GM12891 (cell line): Measurements from ENCODE around the gene NIPA2.

Experiments
- DNase-seq: peaks from one replicate; pipeline ENCODE4 v3.0.0; 2011; ENCODE audit warnings: low spot score; ENCODE audit not compliant: insufficient read length
- FAIRE-seq: peaks from 2 replicates; lab custom pipeline; 2011; peaks lifted over from hg19 to GRCh38; lab: Jason Lieb, UNC
- PAX5 ChIP-seq: IDR thresholded peaks from 2 replicates; pipeline ENCODE4 v1.6.1; 2011; ENCODE audit warnings: low read length, moderate library complexity, mild to moderate bottlenecking; ENCODE audit not compliant: insufficient read depth, severe bottlenecking
- POLR2A ChIP-seq: IDR thresholded peaks from 2 replicates; pipeline ENCODE4 v1.6.1; 2011; ENCODE audit warnings: low read depth, low read length, control low read depth
- POLR2AphosphoS5 ChIP-seq: IDR thresholded peaks from 2 replicates; pipeline ENCODE4 v1.6.1; 2011; ENCODE audit warnings: low read depth, low read length, control low read depth
- POU2F2 ChIP-seq: IDR thresholded peaks from 2 replicates; pipeline ENCODE4 v1.6.1; 2011; ENCODE audit warnings: low read depth, mild to moderate bottlenecking, control low read depth, low read length, moderate library complexity
- SPI1 ChIP-seq: IDR thresholded peaks from 2 replicates; pipeline ENCODE4 v1.6.1; 2011; ENCODE audit warnings: low read depth, low read length, control low read depth
- TAF1 ChIP-seq: IDR thresholded peaks from 2 replicates; pipeline ENCODE4 v1.6.1; 2011; ENCODE audit warnings: low read depth, low read length, control low read depth

Gene NIPA2

GRCh38 chr15:22867886-22868285 is 29.4 kb downstream of the NIPA2 start:
- TF ChIP-seq TAF1 (no peak), POU2F2 (no peak), PAX5 (no peak), SPI1 (no peak), POLR2AphosphoS5 (no peak), POLR2A (no peak)
- DNase-seq, result no peak
- no peak for FAIRE-seq

- no peak for TF ChIP-seq SPI1
- TF ChIP-seq POLR2A, result no peak
- TF ChIP-seq POU2F2, result no peak
- DNase-seq, result no peak
- FAIRE-seq, result no peak
These were observed 30.0 kb downstream of the NIPA2 start for GRCh38 chr15:22868495-22868894.

- TF ChIP-seq TAF1 (no peak), POLR2A (peak; percentile 6; the same call in 1 of the 2 replicates)
- peak; percentile 47 for FAIRE-seq
- DNase-seq, result no peak
These were observed 30.5 kb downstream of the NIPA2 start for GRCh38 chr15:22868928-22869327.

GRCh38 chr15:22869856-22870255 is 31.4 kb downstream of the NIPA2 start:
- DNase-seq (no peak), FAIRE-seq (no peak)
- TF ChIP-seq PAX5 (no peak), SPI1 (no peak), TAF1 (no peak), POLR2AphosphoS5 (no peak), POLR2A (no peak; the same call in 1 of the 2 replicates), POU2F2 (no peak)

GRCh38 chr15:22870865-22871264 is 32.4 kb downstream of the NIPA2 start:
- FAIRE-seq (no peak), DNase-seq (no peak)
- no peak for TF ChIP-seq POLR2AphosphoS5

GRCh38 chr15:22871481-22872086 is 33.1 kb downstream of the NIPA2 start:
- TF ChIP-seq TAF1, result no peak
- no peak for TF ChIP-seq POLR2A
- TF ChIP-seq PAX5, result no peak
- TF ChIP-seq SPI1, result no peak
- no peak for TF ChIP-seq POLR2AphosphoS5
- no peak for TF ChIP-seq POU2F2
- FAIRE-seq, result no peak
- DNase-seq, result no peak

GRCh38 chr15:22872936-22873701 is 34.7 kb downstream of the NIPA2 start:
- FAIRE-seq (no peak), DNase-seq (no peak)
- TF ChIP-seq SPI1 (no peak), POU2F2 (no peak), POLR2A (no peak)

GRCh38 chr15:22873841-22874240 is 35.4 kb downstream of the NIPA2 start:
- no peak for TF ChIP-seq POLR2AphosphoS5
- TF ChIP-seq POU2F2, result no peak
- no peak for TF ChIP-seq POLR2A
- TF ChIP-seq TAF1, result no peak
- no peak for TF ChIP-seq PAX5
- no peak for TF ChIP-seq SPI1
- DNase-seq, result no peak
- FAIRE-seq, result no peak

- no peak for TF ChIP-seq SPI1
- no peak for TF ChIP-seq TAF1
- TF ChIP-seq POLR2AphosphoS5, result no peak
- no peak for TF ChIP-seq POLR2A
- no peak for TF ChIP-seq POU2F2
- no peak for TF ChIP-seq PAX5
- DNase-seq (no peak), FAIRE-seq (no peak)
These were observed 35.8 kb downstream of the NIPA2 start for GRCh38 chr15:22874256-22874655.

- TF ChIP-seq SPI1, result no peak
- TF ChIP-seq POU2F2, result no peak
- no peak for TF ChIP-seq TAF1
- no peak for TF ChIP-seq PAX5
- TF ChIP-seq POLR2A, result no peak
- no peak for TF ChIP-seq POLR2AphosphoS5
- DNase-seq (no peak), FAIRE-seq (no peak)
These were observed 36.5 kb downstream of the NIPA2 start for GRCh38 chr15:22874966-22875365.

GRCh38 chr15:22877117-22877516 is 38.7 kb downstream of the NIPA2 start:
- TF ChIP-seq TAF1 (no peak), POLR2AphosphoS5 (no peak), POLR2A (no peak), POU2F2 (no peak), PAX5 (no peak), SPI1 (no peak)
- FAIRE-seq (no peak), DNase-seq (no peak)
